GM15510 (cell line): Measurements from ENCODE around the gene CCDC112.

Source experiments
- POLR2A ChIP-seq: IDR thresholded peaks from 3 replicates; pipeline ENCODE4 v1.6.1; 2011; ENCODE audit warnings: borderline replicate concordance; ENCODE audit not compliant: insufficient read length; ENCODE audit errors: extremely low read depth

CCDC112 gene

GRCh38 chr5:115289104-115289503 lies 7.3 kb downstream of the CCDC112 start:
- TF ChIP-seq POLR2A = no peak

- TF ChIP-seq POLR2A = no peak
These were observed 12.4 kb downstream of the CCDC112 start for GRCh38 chr5:115284021-115284420.

- no peak for TF ChIP-seq POLR2A
These were observed 14.3 kb downstream of the CCDC112 start for GRCh38 chr5:115282131-115282530.

GRCh38 chr5:115274584-115274983 lies 21.9 kb downstream of the CCDC112 start:
- TF ChIP-seq POLR2A = no peak

- no peak for TF ChIP-seq POLR2A
These were observed 24.0 kb downstream of the CCDC112 start for GRCh38 chr5:115272297-115272958.

GRCh38 chr5:115271295-115272050 lies 25.0 kb downstream of the CCDC112 start:
- TF ChIP-seq POLR2A = no peak

GRCh38 chr5:115267617-115268016 lies 28.8 kb downstream of the CCDC112 start:
- no peak for TF ChIP-seq POLR2A

GRCh38 chr5:115265220-115265619 lies 31.2 kb downstream of the CCDC112 start:
- no peak for TF ChIP-seq POLR2A

- no peak for TF ChIP-seq POLR2A
These were observed 31.7 kb downstream of the CCDC112 start for GRCh38 chr5:115264786-115265185.

GRCh38 chr5:115263078-115263380 lies 33.4 kb downstream of the CCDC112 start:
- TF ChIP-seq POLR2A = no peak

- TF ChIP-seq POLR2A = peak; percentile 78
These were observed 34.0 kb downstream of the CCDC112 start, which contains the start of gene PGGT1B for GRCh38 chr5:115262321-115263077. Gene PGGT1B (minus strand): TSS chr5:115262877. CDS start chr5:115262851, 26 bp downstream.

- TF ChIP-seq POLR2A = no peak
These were observed 34.5 kb downstream of the CCDC112 start for GRCh38 chr5:115262011-115262320.

- no peak for TF ChIP-seq POLR2A
These were observed 36.2 kb downstream of the CCDC112 start for GRCh38 chr5:115260248-115260647.

GRCh38 chr5:115257981-115258380 lies 38.5 kb downstream of the CCDC112 start:
- no peak for TF ChIP-seq POLR2A

- TF ChIP-seq POLR2A = no peak
These were observed 50.0 kb downstream of the CCDC112 start for GRCh38 chr5:115246361-115246991.
